ENCODE data around the gene MPND. TPM values are rescaled to one million over a fixed set of nuclear protein-coding genes. Genes with fewer than 3 reads are reported as not detected.

The MPND gene
- total and polyA plus RNA-seq, 12 donors: 15.2 to 26.6 (median 20.9) TPM

GRCh38 chr19:4391701-4392483 lies 48.5 kb downstream of the MPND start:
- intact Hi-C loops (cut with DNase I): no loop called here
- ATAC-seq (peak; percentile 43 to 69 (median 59)), DNase-seq (peak; percentile 57 to 70)
- TF ChIP-seq CTCF (IDR thresholded peaks at IDR 0.05): no peak
- no peaks in the 10 kb centered on the region for H3K9me3 ChIP-seq
- no peaks in the 10 kb centered on the region for H3K27me3 ChIP-seq
- peak overlapping the region in 2 of 10 donors; percentile 21 to 27 for H3K4me3 ChIP-seq
- H3K36me3 ChIP-seq: peaks cover 0 to 58% (median 3%) of the 10 kb centered on the region in 9 donors
- peaks cover 41 to 90% (median 81%) of the 10 kb centered on the region in 9 donors for H3K4me1 ChIP-seq
- H3K27ac ChIP-seq: peak overlapping the region; percentile 41 to 91 (median 80)
- WGBS, 2 donors: 41 to 51% methylated on average over 20 of the region's 20 CpGs

- no peaks in the 10 kb centered on the region for H3K27me3 ChIP-seq
- WGBS, 2 donors: 43 to 58% methylated on average over 8 of the region's 8 CpGs
- H3K27ac ChIP-seq: peak overlapping the region in 2 of 10 donors; percentile 15 to 44
- H3K36me3 ChIP-seq: peaks cover 0 to 55% (median 3%) of the 10 kb centered on the region in 9 donors
- no peaks in the 10 kb centered on the region for H3K9me3 ChIP-seq
- ATAC-seq (no peak), DNase-seq (no peak)
- H3K4me1 ChIP-seq: peaks cover 43 to 94% (median 84%) of the 10 kb centered on the region in 9 donors
- intact Hi-C loops (cut with DNase I): loop anchor here in 1 of 10 donors (2.0 kb wide), 1 partner anchor 19 kb away; no protein-coding TSS in a partner anchor
- TF ChIP-seq CTCF (IDR thresholded peaks at IDR 0.05): no peak
- no peak overlapping the region for H3K4me3 ChIP-seq
Measured at GRCh38 chr19:4393947-4394590, 50.7 kb downstream of the MPND start.

- DNase-seq: no peak
- 52 to 59% methylated on average over 15 of the region's 15 CpGs for WGBS, 2 donors
- H3K27me3 ChIP-seq: no peaks in the 10 kb centered on the region
- H3K4me3 ChIP-seq: no peak overlapping the region
- intact Hi-C loops (cut with DNase I): loop anchor here in 2 of 10 donors (1.0 to 5.0 kb wide), 2 partner anchors 26 to 130 kb away; no protein-coding TSS in a partner anchor
- peaks cover 0 to 45% (median 3%) of the 10 kb centered on the region in 9 donors for H3K36me3 ChIP-seq
- TF ChIP-seq CTCF (IDR thresholded peaks at IDR 0.05): no peak
- peaks cover 17 to 83% (median 75%) of the 10 kb centered on the region in 9 donors for H3K4me1 ChIP-seq
- no peaks in the 10 kb centered on the region for H3K9me3 ChIP-seq
- peak overlapping the region in 6 of 10 donors; percentile 18 to 63 (median 41) for H3K27ac ChIP-seq
- no peak for ATAC-seq
Measured at GRCh38 chr19:4396949-4397783, 53.8 kb downstream of the MPND start.

GRCh38 chr19:4399812-4400134 lies 56.4 kb downstream of the MPND start:
- peaks cover 0 to 38% (median 3%) of the 10 kb centered on the region in 9 donors for H3K36me3 ChIP-seq
- H3K4me3 ChIP-seq: peak overlapping the region; percentile 57 to 99 (median 96)
- H3K27me3 ChIP-seq: no peaks in the 10 kb centered on the region
- no peaks in the 10 kb centered on the region for H3K9me3 ChIP-seq
- WGBS, 2 donors: 0% methylated on average over 10 to 12 of the region's 12 CpGs
- peaks cover 19 to 72% (median 59%) of the 10 kb centered on the region in 9 donors for H3K4me1 ChIP-seq
- peak in 7 of 8 donors; percentile 0 to 53 (median 2) for ATAC-seq
- intact Hi-C loops (cut with DNase I): loop anchor here in 6 of 10 donors (1.0 to 5.0 kb wide), 12 partner anchors 25 to 153 kb away; partner anchors contain the start of genes MPND (in 5 of the 6), YJU2 (in 3 of the 6) and UBXN6 (in 2 of the 6)
- peak in 1 of 2 donors; percentile 26 for DNase-seq
- peak overlapping the region; percentile 88 to 99 (median 96) for H3K27ac ChIP-seq
- TF ChIP-seq CTCF (IDR thresholded peaks at IDR 0.05): no peak

All from heart right ventricle (tissue), 16 donors.